Measurements from ENCODE around the gene GALNT9. TPM values are rescaled to one million over a fixed set of nuclear protein-coding genes. Genes with fewer than 3 reads are reported as not detected.

GALNT9 gene
- total and polyA plus RNA-seq, 2 donors (not counting 1 experiment from before 2014, with no cell fraction given) = 0.10 to 2.8 TPM

- Histone ChIP-seq H3K27ac (ENCODE audit: insufficient read depth, low read length) (no peak overlapping the region), H2AFZ (ENCODE audit: low read length) (no peak overlapping the region), H3K27me3 (ENCODE audit: control insufficient read depth, insufficient read depth, low read length) (no peaks in the 10 kb centered on the region), H3K4me3 (replicated peaks in 1 of 4; ENCODE audit: control extremely low read depth in 1 of 4, insufficient read depth in 1 of 4, low read depth in 3 of 4, low read length in 4 of 4) (no peak overlapping the region), H4K20me1 (ENCODE audit: control insufficient read depth, extremely low read depth, insufficient read depth, low read length) (no peaks in the 10 kb centered on the region), H3K4me2 (ENCODE audit: extremely low read depth, insufficient read depth, low read length) (no peak overlapping the region), H3K36me3 (ENCODE audit: control insufficient read depth, insufficient read depth, low read length) (no peaks in the 10 kb centered on the region), H3K4me1 (ENCODE audit: control insufficient read depth, extremely low read depth, insufficient read depth, low read length) (no peaks in the 10 kb centered on the region), H3K9me3 (ENCODE audit: control insufficient read depth, insufficient read depth, low read depth, low read length) (no peaks in the 10 kb centered on the region), H3K79me2 (ENCODE audit: control insufficient read depth, insufficient read depth, low read length) (no peaks in the 10 kb centered on the region), H3K9ac (ENCODE audit: insufficient read depth, low read length) (no peak overlapping the region)
- TF ChIP-seq EZH2 (IDR thresholded peaks at IDR 0.05; ENCODE audit: low read length, missing control alignments) (no peak), CTCF (conservative IDR thresholded peaks at IDR 0.05 in 1 of 2, IDR thresholded peaks at IDR 0.05 in 1 of 2; ENCODE audit: low read depth in 1 of 2, low read length in 2 of 2) (no peak)
- DNase-seq (ENCODE audit: low read depth in 2 of 2) = no peak
These were observed 6.9 kb downstream of the GALNT9 start for GRCh38 chr12:132322206-132323132.

- Histone ChIP-seq H3K9ac (ENCODE audit: insufficient read depth, low read length) (no peak overlapping the region), H3K27ac (ENCODE audit: insufficient read depth, low read length) (no peak overlapping the region), H3K79me2 (ENCODE audit: control insufficient read depth, insufficient read depth, low read length) (no peaks in the 10 kb centered on the region), H3K36me3 (ENCODE audit: control insufficient read depth, insufficient read depth, low read length) (no peaks in the 10 kb centered on the region), H3K4me1 (ENCODE audit: control insufficient read depth, extremely low read depth, insufficient read depth, low read length) (no peaks in the 10 kb centered on the region), H3K4me2 (ENCODE audit: extremely low read depth, insufficient read depth, low read length) (no peak overlapping the region), H3K4me3 (replicated peaks in 1 of 4; ENCODE audit: control extremely low read depth in 1 of 4, insufficient read depth in 1 of 4, low read depth in 3 of 4, low read length in 4 of 4) (no peak overlapping the region), H3K9me3 (ENCODE audit: control insufficient read depth, insufficient read depth, low read depth, low read length) (no peaks in the 10 kb centered on the region), H2AFZ (ENCODE audit: low read length) (no peak overlapping the region), H3K27me3 (ENCODE audit: control insufficient read depth, insufficient read depth, low read length) (no peaks in the 10 kb centered on the region), H4K20me1 (ENCODE audit: control insufficient read depth, extremely low read depth, insufficient read depth, low read length) (no peaks in the 10 kb centered on the region)
- TF ChIP-seq CTCF (conservative IDR thresholded peaks at IDR 0.05 in 1 of 2, IDR thresholded peaks at IDR 0.05 in 1 of 2; ENCODE audit: low read depth in 1 of 2, low read length in 2 of 2) (no peak), EZH2 (IDR thresholded peaks at IDR 0.05; ENCODE audit: low read length, missing control alignments) (no peak)
- DNase-seq (ENCODE audit: low read depth in 2 of 2) = no peak
These were observed 7.9 kb downstream of the GALNT9 start for GRCh38 chr12:132321321-132322118.

- Histone ChIP-seq H3K9ac (ENCODE audit: insufficient read depth, low read length) (no peak overlapping the region), H3K36me3 (ENCODE audit: control insufficient read depth, insufficient read depth, low read length) (no peaks in the 10 kb centered on the region), H4K20me1 (ENCODE audit: control insufficient read depth, extremely low read depth, insufficient read depth, low read length) (no peaks in the 10 kb centered on the region), H3K4me1 (ENCODE audit: control insufficient read depth, extremely low read depth, insufficient read depth, low read length) (no peaks in the 10 kb centered on the region), H3K9me3 (ENCODE audit: control insufficient read depth, insufficient read depth, low read depth, low read length) (no peaks in the 10 kb centered on the region), H3K79me2 (ENCODE audit: control insufficient read depth, insufficient read depth, low read length) (no peaks in the 10 kb centered on the region), H3K4me3 (replicated peaks in 1 of 4; ENCODE audit: control extremely low read depth in 1 of 4, insufficient read depth in 1 of 4, low read depth in 3 of 4, low read length in 4 of 4) (no peak overlapping the region), H3K27ac (ENCODE audit: insufficient read depth, low read length) (no peak overlapping the region), H2AFZ (ENCODE audit: low read length) (no peak overlapping the region), H3K27me3 (ENCODE audit: control insufficient read depth, insufficient read depth, low read length) (no peaks in the 10 kb centered on the region), H3K4me2 (ENCODE audit: extremely low read depth, insufficient read depth, low read length) (no peak overlapping the region)
- DNase-seq (ENCODE audit: low read depth in 2 of 2) = no peak
- no peak for TF ChIP-seq EZH2 (IDR thresholded peaks at IDR 0.05; ENCODE audit: low read length, missing control alignments)
- TF ChIP-seq CTCF (conservative IDR thresholded peaks at IDR 0.05 in 1 of 2, IDR thresholded peaks at IDR 0.05 in 1 of 2; ENCODE audit: low read depth in 1 of 2, low read length in 2 of 2) = no peak
These were observed 8.6 kb downstream of the GALNT9 start for GRCh38 chr12:132320767-132321211.
